ENCODE results near the gene SDS.
A peak's percentile ranks its signal among the peaks of the same experiment; 100 is the strongest.

DNA sequence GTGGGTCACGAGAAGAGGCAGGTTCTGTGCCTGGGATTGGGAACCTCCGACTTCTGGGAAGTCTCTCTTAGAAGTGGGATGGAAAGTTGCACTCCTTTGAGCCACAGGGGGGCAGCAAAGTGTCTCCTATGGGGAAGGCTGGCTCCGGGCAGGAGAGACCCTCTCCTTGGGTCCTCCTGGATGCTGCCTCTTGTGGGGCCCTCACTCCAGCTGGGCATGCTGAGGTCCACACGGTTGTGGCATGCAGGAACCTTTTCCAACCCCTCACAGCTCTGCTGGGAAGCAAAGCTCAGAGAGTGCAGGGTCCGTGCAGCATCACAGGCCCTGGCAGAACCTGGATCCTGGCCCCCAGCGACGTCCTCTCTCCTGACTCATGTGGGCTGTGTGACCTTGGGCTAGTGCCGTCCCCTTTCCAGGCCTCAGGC is 35.9 kb upstream of the SDS start:
- TF ChIP-seq HDAC6 (IDR thresholded peaks at IDR 0.05; ENCODE audit: low read depth, low read length) (no peak), SIX5 (IDR thresholded peaks at IDR 0.05; ENCODE audit: low read depth, low read length) (no peak), POLR2AphosphoS5 (IDR thresholded peaks at IDR 0.05; ENCODE audit: low read depth, low read length) (no peak), MAFK (IDR thresholded peaks at IDR 0.05; ENCODE audit: low read depth, low read length) (no peak), CTBP2 (IDR thresholded peaks at IDR 0.05; ENCODE audit: borderline replicate concordance, insufficient read depth, insufficient read length, low read length) (no peak), SRF (IDR thresholded peaks at IDR 0.05; ENCODE audit: low read depth, low read length) (no peak), CTCF (IDR thresholded peaks at IDR 0.05; ENCODE audit: control extremely low read depth in 1 of 3, insufficient read depth in 1 of 3, low read depth in 1 of 3, low read length in 3 of 3) (peak; percentile 70 to 91 (median 88)), RNF2 (IDR thresholded peaks at IDR 0.05; ENCODE audit: borderline replicate concordance, low read depth, low read length, missing control alignments, poor library complexity, severe bottlenecking) (no peak), EGR1 (IDR thresholded peaks at IDR 0.05; ENCODE audit: borderline replicate concordance, low read depth, low read length) (no peak), TCF12 (IDR thresholded peaks at IDR 0.05; ENCODE audit: low read depth, low read length) (no peak), JUN (IDR thresholded peaks at IDR 0.05; ENCODE audit: low read depth, low read length) (no peak)
